Skeletal muscle tissue (tissue), 4 donors: Measurements from ENCODE around the gene NGB. TPM values are rescaled to one million over a fixed set of nuclear protein-coding genes. Genes with fewer than 3 reads are reported as not detected.

ENCODE experiments used
- H3K27ac ChIP-seq: one replicate; pipeline ENCODE4 v1.7.0; 2013; ENCODE audit warnings: mild to moderate bottlenecking, low read depth, low read length, inconsistent platforms
- H3K27me3 ChIP-seq, 3 donors: one replicate each; pipeline ENCODE4 v1.7.0; 2013; ENCODE audit warnings: low read length in 3 of 3; ENCODE audit not compliant: control insufficient read depth in 3 of 3, insufficient read depth in 3 of 3
- H3K36me3 ChIP-seq, 3 donors: one replicate each; pipeline ENCODE4 v1.7.0; 2013; ENCODE audit warnings: low read length in 3 of 3; ENCODE audit not compliant: control insufficient read depth in 3 of 3, insufficient read depth in 3 of 3
- H3K4me1 ChIP-seq, 3 donors: one replicate each; pipeline ENCODE4 v1.7.0; 2013; ENCODE audit warnings: low read length in 3 of 3, mild to moderate bottlenecking in 3 of 3; ENCODE audit not compliant: control insufficient read depth in 3 of 3, insufficient read depth in 3 of 3
- H3K4me3 ChIP-seq, 3 donors: one replicate each; pipeline ENCODE4 v1.7.0; 2013; ENCODE audit warnings: low read length in 3 of 3
- H3K9ac ChIP-seq, 3 donors: one replicate each; pipeline ENCODE4 v1.7.0; 2013; ENCODE audit warnings: low read length in 3 of 3, mild to moderate bottlenecking in 3 of 3, moderate library complexity in 2 of 3, low read depth in 1 of 3
- H3K9me3 ChIP-seq, 3 donors: one replicate each; pipeline ENCODE4 v1.7.0; 2013; ENCODE audit warnings: low read length in 3 of 3; ENCODE audit not compliant: control insufficient read depth in 3 of 3
- total RNA-seq: library from RNA; depleted of rRNA; stranded (reverse); fragments of >200 nt; gene quantifications from one replicate; pipeline ENCODE4 v1.2.3, GENCODE V29; 2014
- donor health status: Osteomylitis.

The NGB gene
- total RNA-seq, 1 donor from 2014 or later = not detected

DNA sequence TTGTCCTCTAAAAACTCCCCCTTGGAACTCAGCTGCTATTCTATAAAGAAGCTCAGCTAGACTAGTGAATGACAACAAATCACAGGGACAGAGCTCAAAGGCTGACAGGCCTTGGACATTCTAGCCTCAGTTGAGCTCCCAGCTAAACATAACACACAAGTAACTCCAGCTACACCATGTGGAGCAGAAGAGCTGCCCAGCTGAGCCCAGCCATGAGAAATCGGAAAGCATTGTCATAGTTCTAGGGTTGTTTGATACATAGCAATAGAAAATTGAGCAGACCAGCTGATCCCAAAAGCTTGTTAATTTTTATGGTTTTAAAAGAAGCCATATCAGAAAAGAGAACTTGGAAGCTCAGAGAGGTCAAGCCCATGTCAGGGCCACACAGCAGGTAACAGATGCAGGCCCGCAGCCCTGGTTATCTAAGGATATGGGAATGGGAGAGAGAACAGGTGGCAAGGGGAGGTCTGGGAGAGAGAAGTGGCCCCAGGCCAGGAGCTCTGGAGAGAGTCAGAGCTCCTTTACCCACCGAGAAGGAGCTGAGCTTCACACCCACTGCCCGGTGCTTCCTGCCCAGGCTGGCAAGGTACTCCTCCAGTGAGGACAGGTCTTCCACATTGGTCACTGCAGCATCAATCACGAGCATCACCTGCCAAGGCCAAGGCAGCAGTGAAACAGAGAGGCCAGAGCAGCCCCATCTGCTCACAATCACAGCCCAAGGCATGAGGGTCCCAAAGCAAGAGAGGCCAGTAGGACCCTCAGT is 2.9 kb downstream of the NGB start:
- H3K4me1 ChIP-seq = peaks cover 0 to 17% (median 11%) of the 10 kb centered on the region in 3 donors
- no peaks in the 10 kb centered on the region for H3K36me3 ChIP-seq
- no peak overlapping the region for H3K4me3 ChIP-seq
- H3K9ac ChIP-seq = no peak overlapping the region
- peaks cover 0 to 3% (median 2%) of the 10 kb centered on the region in 3 donors for H3K9me3 ChIP-seq
- peaks cover 39 to 61% (median 53%) of the 10 kb centered on the region in 3 donors for H3K27me3 ChIP-seq
- H3K27ac ChIP-seq = no peak overlapping the region

DNA sequence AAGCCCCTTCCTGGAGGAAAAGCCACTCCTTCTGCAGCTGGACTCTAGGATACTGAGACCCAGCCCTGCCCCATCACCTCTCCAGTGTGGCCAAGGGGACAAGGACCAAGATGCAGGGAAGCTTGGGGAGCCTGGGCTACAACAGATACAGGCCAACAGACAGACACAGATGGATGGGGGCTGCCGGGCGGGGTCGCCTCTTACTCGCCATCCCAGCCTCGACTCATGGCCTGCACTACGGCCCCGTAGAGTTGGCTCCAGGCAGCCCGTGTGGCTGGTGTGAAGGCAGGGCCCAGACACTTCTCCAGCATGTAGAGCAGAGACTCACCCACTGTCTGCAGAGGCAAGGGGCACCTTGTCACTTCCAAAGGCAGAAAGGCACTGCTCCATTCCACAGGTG is 4.7 kb downstream of the NGB start:
- Histone ChIP-seq H3K4me3 (no peak overlapping the region), H3K36me3 (no peaks in the 10 kb centered on the region), H3K9ac (no peak overlapping the region), H3K9me3 (peaks cover 0 to 3% (median 2%) of the 10 kb centered on the region in 3 donors), H3K27me3 (peaks cover 24 to 45% (median 37%) of the 10 kb centered on the region in 3 donors), H3K4me1 (peaks cover 0 to 17% (median 11%) of the 10 kb centered on the region in 3 donors), H3K27ac (no peak overlapping the region)

DNA sequence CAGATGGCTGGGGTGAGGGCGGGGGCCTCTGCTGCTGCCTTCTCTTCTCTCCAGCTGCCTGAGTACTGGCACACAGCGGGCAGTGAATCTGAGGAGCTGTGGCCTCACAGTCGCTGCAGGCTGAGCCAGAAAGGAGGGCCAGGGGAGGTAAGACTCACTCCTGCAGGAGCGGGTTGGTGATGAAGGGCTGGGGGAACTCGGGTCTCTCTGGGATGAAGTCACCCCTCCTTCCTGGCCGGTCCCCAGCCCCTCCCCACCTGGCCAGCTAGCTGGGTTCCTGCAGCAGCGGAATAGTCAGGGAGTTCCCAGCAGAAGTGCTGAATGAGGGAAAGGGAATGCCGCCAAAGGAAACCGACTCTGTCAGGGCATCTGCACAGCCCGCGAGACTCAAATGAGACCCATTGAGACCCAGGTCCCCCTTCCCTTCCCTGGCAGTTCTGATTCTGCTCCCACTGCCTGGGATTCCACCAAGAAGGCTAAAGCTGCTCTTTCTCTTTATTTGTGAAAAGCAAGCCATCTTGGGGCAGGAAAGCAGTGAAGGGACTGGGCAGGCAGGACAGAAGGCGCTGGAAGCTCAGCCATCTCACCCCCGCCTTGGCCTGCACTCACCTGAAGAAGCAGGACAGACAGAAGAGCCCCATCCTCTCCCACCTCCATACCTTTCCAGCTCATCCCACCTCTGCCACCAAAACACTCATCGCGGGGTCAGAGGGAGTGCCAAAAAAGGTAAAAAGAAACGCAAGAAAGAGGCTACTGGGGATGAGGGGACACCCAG is 5.3 kb downstream of the NGB start:
- H3K4me1 ChIP-seq = peaks cover 0 to 14% (median 11%) of the 10 kb centered on the region in 3 donors
- H3K9me3 ChIP-seq = peaks cover 0 to 3% (median 2%) of the 10 kb centered on the region in 3 donors
- H3K27me3 ChIP-seq = peaks cover 22 to 40% (median 33%) of the 10 kb centered on the region in 3 donors
- peak overlapping the region in 1 of 3 donors; percentile 16 for H3K9ac ChIP-seq
- H3K4me3 ChIP-seq = no peak overlapping the region
- no peak overlapping the region for H3K27ac ChIP-seq
- H3K36me3 ChIP-seq = no peaks in the 10 kb centered on the region

DNA sequence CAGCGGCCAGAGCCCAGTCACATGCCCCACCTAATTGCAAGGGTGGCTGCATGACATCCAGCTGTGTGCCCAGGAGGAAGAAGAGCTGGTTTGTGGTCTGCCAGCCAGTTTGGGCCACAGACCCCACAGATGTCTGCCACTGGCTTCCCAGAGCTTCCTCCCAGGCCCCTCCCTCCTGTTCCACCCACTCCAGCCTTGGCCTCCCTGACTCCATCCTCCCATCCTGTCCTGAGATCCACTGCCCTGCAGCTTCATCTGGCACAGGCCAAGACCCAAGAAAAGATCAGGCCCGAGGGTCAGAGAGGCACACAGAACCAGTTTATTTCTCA is 5.9 kb downstream of the NGB start:
- Histone ChIP-seq H3K4me1 (peaks cover 0 to 14% (median 11%) of the 10 kb centered on the region in 3 donors), H3K9ac (peak overlapping the region in 1 of 3 donors; percentile 16), H3K27ac (no peak overlapping the region), H3K36me3 (no peaks in the 10 kb centered on the region), H3K27me3 (peaks cover 19 to 34% (median 28%) of the 10 kb centered on the region in 3 donors), H3K9me3 (peaks cover 0 to 3% (median 2%) of the 10 kb centered on the region in 3 donors), H3K4me3 (no peak overlapping the region)

DNA sequence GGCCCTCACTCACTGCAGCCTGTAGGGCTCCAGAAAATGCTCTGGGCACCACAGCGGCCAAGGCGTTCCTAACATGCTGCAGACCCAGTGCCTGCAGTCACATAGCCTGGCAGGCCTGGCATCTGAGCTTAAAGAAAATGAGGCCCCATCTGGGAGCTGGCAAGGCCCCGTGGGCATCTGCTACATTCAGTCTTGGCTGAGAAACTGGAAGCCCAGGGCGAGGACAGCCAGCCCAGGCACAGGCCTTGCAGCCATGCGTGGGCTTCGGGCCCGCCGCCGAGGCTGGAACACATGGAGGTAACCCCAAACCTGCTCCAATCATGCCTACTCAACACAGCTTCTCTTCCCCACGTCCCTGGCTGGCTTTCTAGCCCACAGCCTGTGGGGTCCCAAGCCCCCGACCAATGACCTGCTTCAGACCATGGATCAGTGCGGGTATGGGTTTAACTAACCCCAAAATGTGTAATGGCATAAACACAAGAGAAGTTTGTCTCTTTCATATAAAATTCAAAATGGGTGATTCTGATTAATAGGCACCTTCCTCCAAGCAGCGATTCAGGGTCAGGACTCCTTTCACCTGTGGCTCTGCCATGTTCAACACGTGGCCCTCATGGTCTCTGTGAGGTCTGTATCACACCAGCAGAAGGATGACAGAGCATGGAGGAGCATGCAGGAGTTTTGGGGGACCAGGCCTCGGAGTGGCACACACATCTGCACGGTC is 6.4 kb downstream of the NGB start:
- Histone ChIP-seq H3K4me1 (peaks cover 0 to 12% (median 11%) of the 10 kb centered on the region in 3 donors), H3K9me3 (peaks cover 0 to 3% (median 2%) of the 10 kb centered on the region in 3 donors), H3K27ac (no peak overlapping the region), H3K36me3 (no peaks in the 10 kb centered on the region), H3K9ac (peak overlapping the region in 1 of 3 donors; percentile 8), H3K27me3 (peaks cover 14 to 33% (median 23%) of the 10 kb centered on the region in 3 donors), H3K4me3 (no peak overlapping the region)

DNA sequence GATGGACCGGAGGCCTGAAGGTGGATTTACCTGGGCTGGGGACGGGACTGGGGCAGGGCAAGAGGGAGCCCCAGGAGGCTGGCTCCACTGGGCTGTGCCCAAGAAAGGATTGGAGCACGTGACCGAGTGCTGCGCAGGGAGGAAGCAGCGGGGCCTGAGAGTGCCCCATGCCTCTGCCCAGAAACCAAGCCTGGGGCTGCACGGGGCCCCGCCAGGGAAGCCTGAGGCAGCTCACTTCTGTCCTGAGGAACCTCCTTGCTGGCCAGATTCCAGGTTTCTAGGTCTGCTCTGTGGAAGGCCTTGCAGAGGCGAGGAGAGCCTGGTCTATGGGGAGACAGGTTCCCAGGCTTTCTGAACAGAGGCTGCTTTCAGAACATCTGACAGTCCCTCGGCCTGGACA is 10.4 kb downstream of the NGB start:
- Histone ChIP-seq H3K9ac (no peak overlapping the region), H3K27ac (no peak overlapping the region), H3K27me3 (peaks cover 0 to 22% (median 0%) of the 10 kb centered on the region in 3 donors), H3K9me3 (no peaks in the 10 kb centered on the region), H3K36me3 (no peaks in the 10 kb centered on the region), H3K4me1 (peaks cover 0 to 11% (median 11%) of the 10 kb centered on the region in 3 donors), H3K4me3 (no peak overlapping the region)

DNA sequence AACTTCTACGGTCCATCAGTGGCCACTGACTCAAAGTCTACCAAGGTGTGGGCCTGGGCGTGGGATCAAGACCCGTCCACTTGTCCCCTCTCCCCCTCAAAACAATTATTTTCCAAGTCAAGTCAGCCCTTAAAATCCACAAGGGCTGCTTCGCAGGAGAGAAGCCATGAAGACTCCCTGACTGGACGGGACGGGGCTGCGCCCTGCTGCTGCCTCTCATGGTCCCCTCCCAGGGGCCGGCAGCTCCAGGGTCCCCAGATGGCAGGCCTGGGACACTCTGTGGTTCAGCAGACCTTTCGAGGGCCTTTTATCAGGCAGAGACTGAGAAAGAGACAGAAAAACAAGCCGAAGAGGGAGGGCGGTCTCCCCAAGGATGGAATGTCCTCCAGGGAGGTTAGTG is 10.8 kb downstream of the NGB start:
- Histone ChIP-seq H3K36me3 (no peaks in the 10 kb centered on the region), H3K9me3 (no peaks in the 10 kb centered on the region), H3K27me3 (peaks cover 0 to 22% (median 0%) of the 10 kb centered on the region in 3 donors), H3K9ac (no peak overlapping the region), H3K4me1 (peaks cover 0 to 11% (median 11%) of the 10 kb centered on the region in 3 donors), H3K4me3 (no peak overlapping the region), H3K27ac (no peak overlapping the region)

DNA sequence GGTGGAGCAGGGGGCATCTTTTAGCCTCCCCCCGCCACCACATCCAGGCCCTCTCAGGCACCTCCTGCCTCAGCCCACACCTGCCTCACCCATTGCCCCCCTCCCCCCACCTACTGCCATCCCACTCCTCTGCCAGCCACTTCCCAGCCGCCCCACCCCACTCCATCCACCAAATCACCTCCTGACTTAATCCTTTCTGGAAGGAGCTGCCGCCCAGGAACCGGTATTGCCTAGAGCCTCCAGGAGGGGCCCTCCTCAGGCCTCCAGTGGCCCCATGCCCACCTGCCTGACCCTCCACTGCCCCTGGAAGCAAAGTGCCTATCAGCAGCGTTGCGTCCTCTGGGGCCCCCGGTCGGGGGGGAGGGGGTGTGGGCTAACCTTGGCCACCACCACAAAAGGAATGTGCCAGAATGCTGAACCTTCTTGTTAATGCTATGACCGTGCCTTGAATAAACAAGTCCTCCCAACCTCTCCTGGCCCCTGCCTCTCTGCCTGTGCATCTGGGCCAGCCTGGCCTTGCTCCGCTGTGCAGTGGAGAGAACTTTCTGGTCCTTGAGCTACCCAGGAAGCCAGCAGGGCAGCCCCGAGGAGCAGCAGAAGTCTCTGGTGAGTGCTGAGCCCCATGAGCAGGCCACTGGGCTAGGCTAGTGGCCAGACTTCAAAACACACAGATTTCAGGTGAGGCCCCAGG is 11.8 kb downstream of the NGB start:
- Histone ChIP-seq H3K27ac (no peak overlapping the region), H3K27me3 (peaks cover 0 to 22% (median 0%) of the 10 kb centered on the region in 3 donors), H3K4me1 (peaks cover 0 to 3% (median 2%) of the 10 kb centered on the region in 3 donors), H3K9me3 (no peaks in the 10 kb centered on the region), H3K4me3 (no peak overlapping the region), H3K9ac (no peak overlapping the region), H3K36me3 (no peaks in the 10 kb centered on the region)

DNA sequence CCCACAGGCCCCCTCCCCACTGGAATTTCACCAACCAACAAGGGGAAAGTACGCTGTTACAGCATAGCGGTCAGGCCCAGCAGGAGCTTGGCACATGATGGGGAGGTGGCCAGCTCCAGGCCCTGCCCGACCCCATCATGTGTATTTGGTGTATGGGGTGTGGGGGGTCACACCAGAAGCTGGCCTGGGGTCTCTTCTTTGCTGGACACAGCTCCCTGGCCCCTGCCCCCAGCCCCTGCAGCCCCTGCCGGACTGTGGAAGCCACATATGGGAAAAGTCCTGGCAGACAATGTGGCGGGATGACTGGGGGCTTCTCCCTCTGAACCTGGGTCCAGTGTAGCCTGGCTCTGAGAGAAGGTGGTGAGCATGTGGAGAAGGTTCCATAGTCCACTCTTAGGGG is 12.4 kb downstream of the NGB start:
- no peaks in the 10 kb centered on the region for H3K9me3 ChIP-seq
- H3K27ac ChIP-seq = no peak overlapping the region
- H3K4me1 ChIP-seq = no peaks in the 10 kb centered on the region
- no peak overlapping the region for H3K4me3 ChIP-seq
- H3K9ac ChIP-seq = no peak overlapping the region
- H3K27me3 ChIP-seq = peaks cover 0 to 28% (median 5%) of the 10 kb centered on the region in 3 donors
- H3K36me3 ChIP-seq = no peaks in the 10 kb centered on the region
